ENCODE data around the gene SYNJ1.
"Not testable (repeated sequence)": the region's sequence is repeated elsewhere in the genome, so short reads cannot be mapped to it uniquely, and the experiment has no call there.

SYNJ1 gene, protein sequence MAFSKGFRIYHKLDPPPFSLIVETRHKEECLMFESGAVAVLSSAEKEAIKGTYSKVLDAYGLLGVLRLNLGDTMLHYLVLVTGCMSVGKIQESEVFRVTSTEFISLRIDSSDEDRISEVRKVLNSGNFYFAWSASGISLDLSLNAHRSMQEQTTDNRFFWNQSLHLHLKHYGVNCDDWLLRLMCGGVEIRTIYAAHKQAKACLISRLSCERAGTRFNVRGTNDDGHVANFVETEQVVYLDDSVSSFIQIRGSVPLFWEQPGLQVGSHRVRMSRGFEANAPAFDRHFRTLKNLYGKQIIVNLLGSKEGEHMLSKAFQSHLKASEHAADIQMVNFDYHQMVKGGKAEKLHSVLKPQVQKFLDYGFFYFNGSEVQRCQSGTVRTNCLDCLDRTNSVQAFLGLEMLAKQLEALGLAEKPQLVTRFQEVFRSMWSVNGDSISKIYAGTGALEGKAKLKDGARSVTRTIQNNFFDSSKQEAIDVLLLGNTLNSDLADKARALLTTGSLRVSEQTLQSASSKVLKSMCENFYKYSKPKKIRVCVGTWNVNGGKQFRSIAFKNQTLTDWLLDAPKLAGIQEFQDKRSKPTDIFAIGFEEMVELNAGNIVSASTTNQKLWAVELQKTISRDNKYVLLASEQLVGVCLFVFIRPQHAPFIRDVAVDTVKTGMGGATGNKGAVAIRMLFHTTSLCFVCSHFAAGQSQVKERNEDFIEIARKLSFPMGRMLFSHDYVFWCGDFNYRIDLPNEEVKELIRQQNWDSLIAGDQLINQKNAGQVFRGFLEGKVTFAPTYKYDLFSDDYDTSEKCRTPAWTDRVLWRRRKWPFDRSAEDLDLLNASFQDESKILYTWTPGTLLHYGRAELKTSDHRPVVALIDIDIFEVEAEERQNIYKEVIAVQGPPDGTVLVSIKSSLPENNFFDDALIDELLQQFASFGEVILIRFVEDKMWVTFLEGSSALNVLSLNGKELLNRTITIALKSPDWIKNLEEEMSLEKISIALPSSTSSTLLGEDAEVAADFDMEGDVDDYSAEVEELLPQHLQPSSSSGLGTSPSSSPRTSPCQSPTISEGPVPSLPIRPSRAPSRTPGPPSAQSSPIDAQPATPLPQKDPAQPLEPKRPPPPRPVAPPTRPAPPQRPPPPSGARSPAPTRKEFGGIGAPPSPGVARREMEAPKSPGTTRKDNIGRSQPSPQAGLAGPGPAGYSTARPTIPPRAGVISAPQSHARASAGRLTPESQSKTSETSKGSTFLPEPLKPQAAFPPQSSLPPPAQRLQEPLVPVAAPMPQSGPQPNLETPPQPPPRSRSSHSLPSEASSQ (N-terminal part only)

DNA sequence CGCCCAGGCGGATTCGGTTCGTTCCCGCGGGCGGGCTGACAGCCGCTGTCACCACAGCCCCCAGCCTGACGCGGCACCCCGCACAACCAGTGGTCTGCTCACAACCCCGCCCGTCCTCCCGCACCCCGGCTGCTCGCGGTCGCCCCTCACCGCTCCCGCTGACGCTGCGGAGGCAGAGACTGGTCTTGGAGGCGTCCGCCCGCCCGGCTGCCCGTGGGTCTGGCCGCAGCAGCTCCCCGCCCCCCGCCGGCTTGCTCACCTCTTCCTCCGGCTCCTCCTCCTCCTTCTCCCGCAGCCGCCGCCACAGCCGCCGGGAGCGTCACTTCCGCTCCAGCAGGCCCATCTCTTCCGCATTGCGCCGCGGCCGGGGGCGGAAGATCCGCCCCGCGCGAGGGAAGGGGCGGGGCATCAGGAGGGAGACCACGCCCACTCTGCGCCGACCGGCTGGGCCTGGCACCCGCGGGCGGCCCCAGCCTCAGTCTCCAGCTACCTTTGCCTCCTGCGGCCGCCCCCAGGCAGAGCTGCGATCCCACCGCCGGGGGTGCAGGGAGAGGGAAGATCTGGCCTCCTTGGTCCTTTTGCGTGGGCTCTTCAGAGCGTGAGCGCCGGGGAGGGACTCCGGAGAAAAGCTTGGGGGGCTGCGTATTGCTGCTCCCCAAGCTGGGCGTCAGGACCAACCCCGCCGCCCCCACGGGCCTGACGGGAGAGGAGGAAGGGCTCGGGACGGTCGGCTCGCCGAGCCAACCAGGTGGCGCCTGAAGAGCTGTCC is at the start of gene SYNJ1:
SYNJ1 (minus strand) TSS at position 327 of the 769 bp plus-strand sequence. CDS start 1,118 bp downstream, outside the sequence.
- peak; percentile 80 for DNase-seq (ENCODE audit: low read depth)

GRCh38 chr21:32777269-32777668 is 49.5 kb upstream of the SYNJ1 start:
- DNase-seq (ENCODE audit: low read depth): no peak

DNA sequence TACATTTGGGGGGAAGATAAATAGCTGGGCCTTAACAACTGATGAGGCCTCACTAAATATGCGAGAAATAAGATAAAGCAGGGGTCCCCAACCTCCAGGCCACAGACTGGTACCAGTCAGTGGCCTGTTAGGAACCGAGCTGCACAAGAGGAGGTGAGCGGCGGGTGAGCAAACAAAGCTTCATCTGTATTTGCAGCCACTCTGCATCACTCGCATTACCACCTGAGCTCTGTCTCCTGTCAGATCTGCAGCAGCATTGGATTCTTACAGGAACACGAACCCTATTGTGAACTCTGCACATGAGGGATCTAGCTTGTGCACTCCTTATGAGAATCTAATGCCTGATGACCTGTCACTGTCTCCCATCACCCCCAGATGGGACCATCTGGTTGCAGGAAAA is 48.9 kb upstream of the SYNJ1 start:
- DNase-seq (ENCODE audit: low read depth): no peak

GRCh38 chr21:32773048-32773344 is 45.2 kb upstream of the SYNJ1 start:
- DNase-seq (ENCODE audit: low read depth): not testable (repeated sequence)

DNA sequence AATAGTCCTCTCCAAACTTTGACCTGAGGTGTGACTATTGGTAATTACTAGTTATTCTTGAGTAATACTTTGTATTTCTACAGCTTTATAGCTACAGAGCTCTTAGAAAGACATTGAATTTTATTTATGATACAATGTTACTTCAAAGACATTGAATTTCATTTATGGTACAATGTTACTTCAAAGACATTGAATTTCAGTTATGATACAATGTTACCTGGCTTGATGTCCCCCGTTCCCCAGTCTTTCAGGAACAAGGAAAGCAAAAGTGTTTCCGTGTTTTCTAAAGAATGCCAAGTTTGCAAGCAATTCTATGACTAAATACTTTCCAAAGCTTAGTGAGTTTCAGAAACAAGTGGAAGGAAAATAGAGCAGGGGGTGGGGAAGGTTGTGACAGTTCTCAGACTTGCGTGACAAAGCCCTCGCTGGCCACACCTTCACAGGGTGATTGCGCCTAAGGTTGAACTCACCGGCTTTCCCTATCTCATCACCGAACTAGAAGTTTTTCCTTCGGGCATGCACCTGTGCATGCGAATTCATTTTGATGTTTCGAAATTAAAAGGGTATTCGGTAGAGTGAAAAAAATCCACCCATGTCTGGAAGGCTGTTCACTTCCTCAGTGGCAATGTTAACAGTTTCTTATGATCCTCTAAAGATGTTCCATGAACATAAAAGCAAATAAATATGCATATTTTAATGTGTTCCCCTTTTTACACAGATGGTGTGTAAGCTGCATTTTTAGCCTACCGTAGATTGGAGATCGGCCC is 44.7 kb upstream of the SYNJ1 start:
- peak; percentile 35 for DNase-seq (ENCODE audit: low read depth)

GRCh38 chr21:32770871-32771523 is 43.2 kb upstream of the SYNJ1 start:
- no peak for DNase-seq (ENCODE audit: low read depth)

DNA sequence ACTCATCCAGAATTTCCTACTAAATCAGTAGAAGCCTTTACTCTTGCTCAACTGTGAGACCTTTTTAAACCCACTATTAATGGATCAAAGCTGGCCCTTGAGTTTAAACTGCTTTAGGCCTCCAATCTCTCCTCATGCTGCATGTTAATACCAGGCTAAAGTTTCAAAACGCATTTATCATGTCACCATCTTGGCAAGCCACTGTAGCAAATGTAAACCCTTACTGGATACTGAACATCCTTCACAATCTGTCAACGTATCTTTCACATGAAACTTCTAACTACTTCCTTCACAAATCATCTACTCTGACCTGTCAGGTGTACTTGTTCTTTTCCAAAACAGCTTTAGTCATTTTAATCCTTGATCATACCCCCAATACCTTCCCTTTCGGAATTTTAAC is 40.7 kb upstream of the SYNJ1 start:
- no peak for DNase-seq (ENCODE audit: low read depth)

GRCh38 chr21:32765058-32765457 is 37.2 kb upstream of the SYNJ1 start:
- no peak for DNase-seq (ENCODE audit: low read depth)

- DNase-seq (ENCODE audit: low read depth): no peak
These were observed 36.4 kb upstream of the SYNJ1 start for GRCh38 chr21:32764186-32764585.

DNA sequence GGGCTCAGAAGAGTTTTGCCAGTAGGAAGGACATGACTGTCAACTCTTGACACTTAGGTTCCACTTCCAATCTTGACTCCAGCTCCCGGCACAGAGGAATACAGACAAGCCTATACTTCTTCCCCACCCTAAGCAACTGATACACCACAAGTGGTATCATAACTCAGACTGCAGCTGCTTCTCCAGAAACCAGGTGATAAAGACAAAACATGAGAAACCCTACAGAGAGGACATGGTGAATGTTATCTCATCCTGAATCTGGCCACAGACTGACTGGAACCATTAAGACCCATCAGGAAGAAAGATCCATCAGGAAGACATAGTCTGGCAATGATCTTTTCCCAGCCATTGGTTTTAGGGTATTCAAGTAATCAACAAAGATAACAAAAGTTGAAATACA is 30.0 kb upstream of the SYNJ1 start:
- no peak for DNase-seq (ENCODE audit: low read depth)

GRCh38 chr21:32756096-32756495 is 28.3 kb upstream of the SYNJ1 start:
- DNase-seq (ENCODE audit: low read depth): no peak

- DNase-seq (ENCODE audit: low read depth): no peak
These were observed 26.2 kb upstream of the SYNJ1 start for GRCh38 chr21:32753818-32754585.

GRCh38 chr21:32750405-32750804 is 22.6 kb upstream of the SYNJ1 start:
- DNase-seq (ENCODE audit: low read depth): no peak

DNA sequence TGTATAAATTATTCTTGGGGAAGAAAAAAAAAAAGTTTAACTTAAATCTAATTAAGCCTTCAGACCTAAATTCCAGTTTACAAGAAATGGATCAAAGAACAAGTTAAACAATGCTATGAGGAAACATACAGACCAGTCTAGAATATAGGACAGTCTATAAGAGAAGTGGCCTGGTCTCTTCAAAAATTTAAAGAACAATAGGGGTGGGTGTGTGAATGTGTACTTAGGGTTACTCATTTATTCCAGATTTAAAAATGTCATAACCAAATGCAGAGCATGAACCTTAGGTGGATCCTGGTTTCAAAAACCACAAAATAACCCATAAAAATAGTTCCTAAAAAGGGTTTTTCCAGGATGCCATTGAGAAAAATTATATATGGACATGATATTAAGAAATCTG is 21.8 kb upstream of the SYNJ1 start:
- no peak for DNase-seq (ENCODE audit: low read depth)

- DNase-seq (ENCODE audit: low read depth): no peak
These were observed 20.7 kb upstream of the SYNJ1 start for GRCh38 chr21:32748529-32748928.

GRCh38 chr21:32747396-32747795 is 19.6 kb upstream of the SYNJ1 start:
- DNase-seq (ENCODE audit: low read depth): no peak

DNA sequence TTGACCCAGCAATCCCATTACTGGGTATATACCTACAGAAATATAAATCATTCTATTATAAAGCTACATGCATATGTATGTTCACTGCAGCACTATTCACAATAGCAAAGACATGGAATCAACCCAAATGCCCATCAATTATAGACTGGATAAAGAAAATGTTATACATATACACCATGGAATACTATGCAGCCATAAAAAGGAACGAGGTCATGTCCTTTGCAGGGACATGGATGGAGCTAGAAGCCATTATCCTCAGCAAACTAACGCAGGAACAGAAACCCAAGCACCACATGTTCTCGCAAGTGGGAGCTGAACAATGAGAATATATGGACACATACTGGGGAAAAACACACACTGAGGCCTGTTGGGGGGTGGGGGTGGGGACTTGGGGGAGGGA is 18.9 kb upstream of the SYNJ1 start:
- DNase-seq (ENCODE audit: low read depth): not testable (repeated sequence)

DNA sequence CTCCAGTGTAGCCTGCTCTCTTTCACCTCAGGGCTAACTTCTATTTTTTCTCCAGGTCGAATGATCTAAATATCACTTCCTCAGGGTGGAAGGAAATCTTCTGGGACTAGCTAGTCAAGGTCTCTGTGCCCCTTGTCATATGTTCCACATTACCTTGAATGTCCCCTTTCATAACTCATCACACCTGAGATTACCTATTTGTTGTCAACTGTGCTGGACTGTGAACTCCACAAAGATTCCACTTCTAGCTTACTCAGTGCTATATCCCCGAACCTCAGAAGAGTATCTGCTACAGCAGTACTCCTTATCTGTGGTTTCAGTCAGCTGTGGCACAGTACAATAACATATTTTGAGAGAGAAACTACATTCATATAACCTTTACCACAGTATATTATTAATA is 14.6 kb upstream of the SYNJ1 start:
- DNase-seq (ENCODE audit: low read depth): no peak

DNA sequence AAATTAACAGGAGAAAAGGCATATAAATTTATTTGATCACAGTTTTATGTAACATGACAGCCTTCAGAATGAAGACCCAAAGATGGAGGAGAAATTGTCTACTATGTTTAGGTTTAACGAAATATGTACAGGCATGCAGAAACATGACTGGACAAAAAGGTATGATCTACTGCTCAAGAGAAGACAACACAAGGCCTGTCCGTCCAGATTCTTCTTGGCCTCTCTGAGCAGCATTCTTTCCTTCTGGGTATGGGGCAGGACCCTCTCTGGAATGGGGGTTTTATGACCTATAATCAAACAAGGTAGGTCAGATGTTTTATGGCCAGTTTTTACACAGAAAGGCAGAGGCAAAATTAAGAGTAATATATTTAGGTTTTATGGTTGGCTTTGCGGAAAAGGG is 13.5 kb upstream of the SYNJ1 start:
- DNase-seq (ENCODE audit: low read depth): no peak

DNA sequence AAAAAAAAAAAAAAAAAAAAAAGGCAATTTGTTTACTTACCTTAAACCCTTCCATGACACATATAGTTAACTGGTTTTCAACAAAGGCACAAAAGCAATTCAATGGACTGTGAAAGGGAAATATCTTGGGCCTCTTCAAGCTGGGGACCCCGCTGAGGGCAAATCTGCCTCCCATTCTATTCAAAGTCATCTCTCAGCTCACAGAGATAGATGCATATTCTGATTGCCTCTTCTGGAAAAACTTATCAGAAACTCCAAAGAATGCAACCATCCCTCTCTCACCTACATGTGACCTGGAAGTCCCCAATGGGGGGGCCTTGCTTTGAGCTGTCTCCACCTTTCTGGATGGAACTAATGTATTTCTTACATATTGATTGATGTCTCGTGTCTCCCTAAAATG is 12.1 kb upstream of the SYNJ1 start:
- DNase-seq (ENCODE audit: low read depth): no peak

Data from stimulated activated CD8-positive, alpha-beta memory T cell treated with anti-CD3 and anti-CD28 coated beads, Interleukin-7, amount 100 ng/mL, for 24 hours (primary cell).